Measurements from ENCODE around the gene ACTR10. TPM values are rescaled to one million over a fixed set of nuclear protein-coding genes. Genes with fewer than 3 reads are reported as not detected.

ACTR10 gene
- polyA plus RNA-seq, 1 donor: 68.1 TPM

GRCh38 chr14:58280954-58281787 lies 81.2 kb downstream of the ACTR10 start:
- peaks cover 45% of the 10 kb centered on the region for H3K36me3 ChIP-seq (ENCODE audit: control insufficient read depth, insufficient read depth, low read length)
- no peaks in the 10 kb centered on the region for H3K9me3 ChIP-seq (ENCODE audit: control insufficient read depth, low read depth, low read length)
- DNase-seq: peak; percentile 30 to 60
- WGBS (ENCODE audit: insufficient coverage, low lambda C conversion rate): 43% methylated on average over 1 of the region's 4 CpGs
- no peaks in the 10 kb centered on the region for H3K27me3 ChIP-seq (ENCODE audit: control insufficient read depth, insufficient read depth, low read length)
- peaks cover 19% of the 10 kb centered on the region for H3K4me1 ChIP-seq (ENCODE audit: control insufficient read depth, insufficient read depth, low read length)
- peak overlapping the region; percentile 68 for H3K27ac ChIP-seq (ENCODE audit: low read length)
- H3K4me3 ChIP-seq (ENCODE audit: low read length): no peak overlapping the region

GRCh38 chr14:58281969-58282368 lies 82.0 kb downstream of the ACTR10 start:
- peaks cover 19% of the 10 kb centered on the region for H3K4me1 ChIP-seq (ENCODE audit: control insufficient read depth, insufficient read depth, low read length)
- H3K27ac ChIP-seq (ENCODE audit: low read length): peak overlapping the region; percentile 68
- H3K36me3 ChIP-seq (ENCODE audit: control insufficient read depth, insufficient read depth, low read length): peaks cover 51% of the 10 kb centered on the region
- no peaks in the 10 kb centered on the region for H3K27me3 ChIP-seq (ENCODE audit: control insufficient read depth, insufficient read depth, low read length)
- no peaks in the 10 kb centered on the region for H3K9me3 ChIP-seq (ENCODE audit: control insufficient read depth, low read depth, low read length)
- DNase-seq: no peak
- H3K4me3 ChIP-seq (ENCODE audit: low read length): no peak overlapping the region
- no CpG with 5 or more reads among the region's 3 CpGs for whole genome bisulfite sequencing (ENCODE audit: insufficient coverage, low lambda C conversion rate)

- peaks cover 52% of the 10 kb centered on the region for H3K36me3 ChIP-seq (ENCODE audit: control insufficient read depth, insufficient read depth, low read length)
- no peaks in the 10 kb centered on the region for H3K9me3 ChIP-seq (ENCODE audit: control insufficient read depth, low read depth, low read length)
- H3K27ac ChIP-seq (ENCODE audit: low read length): peak overlapping the region; percentile 42
- H3K4me1 ChIP-seq (ENCODE audit: control insufficient read depth, insufficient read depth, low read length): peaks cover 19% of the 10 kb centered on the region
- no peak for DNase-seq
- H3K4me3 ChIP-seq (ENCODE audit: low read length): no peak overlapping the region
- WGBS (ENCODE audit: insufficient coverage, low lambda C conversion rate): 58% methylated on average over 3 of the region's 4 CpGs
- H3K27me3 ChIP-seq (ENCODE audit: control insufficient read depth, insufficient read depth, low read length): no peaks in the 10 kb centered on the region
Observed at GRCh38 chr14:58282925-58283593, 83.1 kb downstream of the ACTR10 start.

GRCh38 chr14:58283730-58284129 lies 83.8 kb downstream of the ACTR10 start:
- H3K27me3 ChIP-seq (ENCODE audit: control insufficient read depth, insufficient read depth, low read length): no peaks in the 10 kb centered on the region
- H3K4me1 ChIP-seq (ENCODE audit: control insufficient read depth, insufficient read depth, low read length): peaks cover 19% of the 10 kb centered on the region
- no peaks in the 10 kb centered on the region for H3K9me3 ChIP-seq (ENCODE audit: control insufficient read depth, low read depth, low read length)
- H3K4me3 ChIP-seq (ENCODE audit: low read length): no peak overlapping the region
- peak overlapping the region; percentile 43 for H3K27ac ChIP-seq (ENCODE audit: low read length)
- DNase-seq: peak; percentile 9 to 63
- H3K36me3 ChIP-seq (ENCODE audit: control insufficient read depth, insufficient read depth, low read length): peaks cover 53% of the 10 kb centered on the region

GRCh38 chr14:58285132-58285531 lies 85.2 kb downstream of the ACTR10 start:
- DNase-seq: no peak
- Histone ChIP-seq H3K4me3 (ENCODE audit: low read length) (no peak overlapping the region), H3K27me3 (ENCODE audit: control insufficient read depth, insufficient read depth, low read length) (no peaks in the 10 kb centered on the region), H3K4me1 (ENCODE audit: control insufficient read depth, insufficient read depth, low read length) (peaks cover 19% of the 10 kb centered on the region), H3K27ac (ENCODE audit: low read length) (no peak overlapping the region), H3K9me3 (ENCODE audit: control insufficient read depth, low read depth, low read length) (no peaks in the 10 kb centered on the region), H3K36me3 (ENCODE audit: control insufficient read depth, insufficient read depth, low read length) (peaks cover 51% of the 10 kb centered on the region)
- WGBS (ENCODE audit: insufficient coverage, low lambda C conversion rate): 97% methylated on average over 4 of the region's 4 CpGs

Other genes with a start within 250 kb of the ACTR10 start
- gene ARMH4, start 47.9 kb upstream of the ACTR10 start, polyA plus RNA-seq: 3.8 TPM
- gene PSMA3, start 44.7 kb downstream of the ACTR10 start, polyA plus RNA-seq: 151 TPM
- 19.4 TPM for gene ARID4A, start 98.4 kb downstream of the ACTR10 start, polyA plus RNA-seq
- 0.24 TPM for gene TOMM20L, start 195.8 kb downstream of the ACTR10 start, polyA plus RNA-seq
- gene TIMM9, start 227.4 kb downstream of the ACTR10 start, polyA plus RNA-seq: 73.3 TPM
- gene KIAA0586, start 227.6 kb downstream of the ACTR10 start, polyA plus RNA-seq: 13.0 TPM